GM18870 (cell line): ENCODE measurements around the gene TRAK2.
A peak's percentile ranks its signal among the peaks of the same experiment; 100 is the strongest.
"Not testable (repeated sequence)": the region's sequence is repeated elsewhere in the genome, so short reads cannot be mapped to it uniquely, and the experiment has no call there.

Experiments used
- ATAC-seq: cut with Tn5 transposase; IDR thresholded peaks from one replicate; pipeline ENCODE4 v1.9.1; 2021; ENCODE audit warnings: moderate library complexity; ENCODE audit not compliant: unreplicated experiment

TRAK2 gene

GRCh38 chr2:201452058-201452921, 1.0 kb upstream of the TRAK2 start:
- peak; percentile 7 for ATAC-seq

- ATAC-seq = peak; percentile 22
These were observed 335 bp downstream of the TRAK2 start for GRCh38 chr2:201450954-201451291.

- no peak for ATAC-seq
These were observed 2.6 kb downstream of the TRAK2 start for GRCh38 chr2:201448701-201449100.

- ATAC-seq = no peak
These were observed 3.2 kb downstream of the TRAK2 start for GRCh38 chr2:201448061-201448460.

GRCh38 chr2:201447086-201447485, 4.2 kb downstream of the TRAK2 start:
- ATAC-seq = no peak

- ATAC-seq = no peak
These were observed 6.4 kb downstream of the TRAK2 start for GRCh38 chr2:201444746-201445465.

GRCh38 chr2:201441409-201441808, 9.8 kb downstream of the TRAK2 start:
- ATAC-seq = no peak

- ATAC-seq = no peak
These were observed 11.1 kb downstream of the TRAK2 start for GRCh38 chr2:201440182-201440581.

GRCh38 chr2:201439336-201439922, 11.8 kb downstream of the TRAK2 start:
- ATAC-seq = not testable (repeated sequence)

GRCh38 chr2:201436141-201436540, 15.1 kb downstream of the TRAK2 start:
- ATAC-seq = no peak

GRCh38 chr2:201433394-201433995, 17.8 kb downstream of the TRAK2 start:
- ATAC-seq = no peak

- ATAC-seq = no peak
These were observed 18.5 kb downstream of the TRAK2 start for GRCh38 chr2:201432621-201433393.

GRCh38 chr2:201432038-201432620, 19.1 kb downstream of the TRAK2 start:
- ATAC-seq = no peak

GRCh38 chr2:201430839-201431238, 20.4 kb downstream of the TRAK2 start:
- ATAC-seq = no peak

GRCh38 chr2:201430322-201430721, 20.9 kb downstream of the TRAK2 start:
- not testable (repeated sequence) for ATAC-seq

- not testable (repeated sequence) for ATAC-seq
These were observed 21.4 kb downstream of the TRAK2 start for GRCh38 chr2:201429835-201430234.

- ATAC-seq = not testable (repeated sequence)
These were observed 22.9 kb downstream of the TRAK2 start for GRCh38 chr2:201428366-201428765.

GRCh38 chr2:201425952-201426351, 25.3 kb downstream of the TRAK2 start:
- ATAC-seq = no peak

GRCh38 chr2:201420442-201421113, 30.7 kb downstream of the TRAK2 start:
- no peak for ATAC-seq

GRCh38 chr2:201419986-201420385, 31.3 kb downstream of the TRAK2 start:
- ATAC-seq = no peak
